ENCODE results near the gene FAM222B. TPM values are rescaled to one million over a fixed set of nuclear protein-coding genes. Genes with fewer than 3 reads are reported as not detected.

Gene FAM222B
- total RNA-seq, 1 experiment from 2014 or later: 4.8 TPM

DNA sequence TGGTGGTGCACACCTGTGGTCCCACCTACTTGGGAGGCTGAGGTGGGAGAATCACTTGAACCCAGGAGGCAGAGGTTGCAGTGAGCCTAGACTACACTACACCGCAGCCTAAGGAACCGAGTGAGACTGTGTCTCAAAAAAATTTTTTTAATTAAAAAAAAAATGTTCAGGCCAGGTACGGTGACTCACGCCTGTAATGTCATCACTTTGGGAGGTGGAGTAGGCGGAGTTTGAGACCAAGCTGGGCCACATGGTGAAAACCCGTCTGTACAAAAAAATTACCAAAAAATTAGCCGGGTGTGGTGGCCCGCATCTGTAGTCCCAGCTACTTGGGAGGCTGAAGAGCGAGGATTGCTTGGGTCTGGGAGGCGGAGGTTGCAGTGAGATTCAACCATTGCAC is 3.6 kb upstream of the FAM222B start:
- ChIA-PET CTCF (no interaction called here), POLR2A (ENCODE audit: unreplicated experiment) (interaction anchor here (0.6 kb wide), 1 partner anchor 52 kb away, joined by 6 read pairs; no protein-coding TSS in a partner anchor)
- Histone ChIP-seq H3K9ac (ENCODE audit: low read length) (no peak overlapping the region), H3K9me3 (ENCODE audit: low read length) (no peaks in the 10 kb centered on the region), H3K36me3 (ENCODE audit: low read depth, low read length) (no peaks in the 10 kb centered on the region), H3K4me2 (ENCODE audit: low read length) (no peak overlapping the region), H3K27me3 (ENCODE audit: low read length) (no peaks in the 10 kb centered on the region), H2AFZ (ENCODE audit: low read length) (no peak overlapping the region), H3K4me1 (ENCODE audit: insufficient read depth, low read length) (no peaks in the 10 kb centered on the region), H4K20me1 (ENCODE audit: low read length) (no peaks in the 10 kb centered on the region), H3K79me2 (ENCODE audit: low read length) (peaks cover 18% of the 10 kb centered on the region), H3K4me3 (ENCODE audit: low read length) (no peak overlapping the region), H3K9me2 (replicated peaks; ENCODE audit: low read length) (no peaks in the 10 kb centered on the region), H3K27ac (ENCODE audit: low read length) (no peak overlapping the region), H3F3A (ENCODE audit: low read length, unreplicated experiment) (no peaks in the 10 kb centered on the region)
- TF ChIP-seq, protein P1, sequence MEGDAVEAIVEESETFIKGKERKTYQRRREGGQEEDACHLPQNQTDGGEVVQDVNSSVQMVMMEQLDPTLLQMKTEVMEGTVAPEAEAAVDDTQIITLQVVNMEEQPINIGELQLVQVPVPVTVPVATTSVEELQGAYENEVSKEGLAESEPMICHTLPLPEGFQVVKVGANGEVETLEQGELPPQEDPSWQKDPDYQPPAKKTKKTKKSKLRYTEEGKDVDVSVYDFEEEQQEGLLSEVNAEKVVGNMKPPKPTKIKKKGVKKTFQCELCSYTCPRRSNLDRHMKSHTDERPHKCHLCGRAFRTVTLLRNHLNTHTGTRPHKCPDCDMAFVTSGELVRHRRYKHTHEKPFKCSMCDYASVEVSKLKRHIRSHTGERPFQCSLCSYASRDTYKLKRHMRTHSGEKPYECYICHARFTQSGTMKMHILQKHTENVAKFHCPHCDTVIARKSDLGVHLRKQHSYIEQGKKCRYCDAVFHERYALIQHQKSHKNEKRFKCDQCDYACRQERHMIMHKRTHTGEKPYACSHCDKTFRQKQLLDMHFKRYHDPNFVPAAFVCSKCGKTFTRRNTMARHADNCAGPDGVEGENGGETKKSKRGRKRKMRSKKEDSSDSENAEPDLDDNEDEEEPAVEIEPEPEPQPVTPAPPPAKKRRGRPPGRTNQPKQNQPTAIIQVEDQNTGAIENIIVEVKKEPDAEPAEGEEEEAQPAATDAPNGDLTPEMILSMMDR (conservative IDR thresholded peaks at IDR 0.05; ENCODE audit: low read depth, low read length): no peak
- TF ChIP-seq EZH2phosphoT487 (IDR thresholded peaks at IDR 0.05; ENCODE audit: borderline replicate concordance, low read length) (no peak), EZH2 (IDR thresholded peaks at IDR 0.05; ENCODE audit: low read length, unreplicated experiment) (no peak)
- DNase-seq (peak; percentile 14), ATAC-seq (no peak)
- intact Hi-C loops (cut with micrococcal nuclease): loop anchor here (10.0 kb wide), 1 partner anchor 59 kb away; the partner anchor contains the start of gene DHRS13
- no TSS peak for BruUV-seq (replicated peaks)

DNA sequence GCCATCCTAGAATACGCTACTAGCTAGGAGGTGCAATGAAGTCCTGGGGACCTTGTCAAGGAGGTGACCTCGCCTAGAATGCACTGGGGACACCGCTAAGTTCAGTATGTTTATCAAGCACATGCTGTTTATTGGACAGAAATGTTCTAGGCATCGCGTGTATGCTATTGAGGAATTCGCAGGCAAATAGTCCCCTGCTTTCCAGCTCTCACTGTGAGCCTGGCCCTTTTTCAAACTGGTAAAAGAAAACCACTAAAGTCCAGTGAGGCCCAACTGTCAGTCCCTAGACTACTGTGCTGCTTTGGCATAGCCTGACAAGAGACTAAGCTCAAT is 1.2 kb upstream of the FAM222B start:
- no peaks in the 10 kb centered on the region for H3K9me2 ChIP-seq (replicated peaks; ENCODE audit: low read length)
- ATAC-seq (no peak), DNase-seq (no peak)
- no peak overlapping the region for H2AFZ ChIP-seq (ENCODE audit: low read length)
- H3K4me3 ChIP-seq (ENCODE audit: low read length): no peak overlapping the region
- H3F3A ChIP-seq (ENCODE audit: low read length, unreplicated experiment): no peaks in the 10 kb centered on the region
- no peaks in the 10 kb centered on the region for H3K9me3 ChIP-seq (ENCODE audit: low read length)
- peaks cover 39% of the 10 kb centered on the region for H3K79me2 ChIP-seq (ENCODE audit: low read length)
- no TSS peak for BruUV-seq (replicated peaks)
- H3K4me1 ChIP-seq (ENCODE audit: insufficient read depth, low read length): no peaks in the 10 kb centered on the region
- no peak overlapping the region for H3K4me2 ChIP-seq (ENCODE audit: low read length)
- no peak overlapping the region for H3K27ac ChIP-seq (ENCODE audit: low read length)
- ChIA-PET POLR2A (ENCODE audit: unreplicated experiment) (no interaction called here), CTCF (interaction anchor here (2.3 kb wide), 1 partner anchor 80 kb away, joined by 15 read pairs; no protein-coding TSS in a partner anchor)
- H4K20me1 ChIP-seq (ENCODE audit: low read length): no peaks in the 10 kb centered on the region
- TF ChIP-seq EZH2phosphoT487 (IDR thresholded peaks at IDR 0.05; ENCODE audit: borderline replicate concordance, low read length): no peak
- no peaks in the 10 kb centered on the region for H3K36me3 ChIP-seq (ENCODE audit: low read depth, low read length)
- H3K9ac ChIP-seq (ENCODE audit: low read length): no peak overlapping the region
- intact Hi-C loops (cut with micrococcal nuclease): loop anchor here (5.0 to 10.0 kb wide), 2 partner anchors 36 to 61 kb away; partner anchors contain the start of gene DHRS13
- no peaks in the 10 kb centered on the region for H3K27me3 ChIP-seq (ENCODE audit: low read length)

DNA sequence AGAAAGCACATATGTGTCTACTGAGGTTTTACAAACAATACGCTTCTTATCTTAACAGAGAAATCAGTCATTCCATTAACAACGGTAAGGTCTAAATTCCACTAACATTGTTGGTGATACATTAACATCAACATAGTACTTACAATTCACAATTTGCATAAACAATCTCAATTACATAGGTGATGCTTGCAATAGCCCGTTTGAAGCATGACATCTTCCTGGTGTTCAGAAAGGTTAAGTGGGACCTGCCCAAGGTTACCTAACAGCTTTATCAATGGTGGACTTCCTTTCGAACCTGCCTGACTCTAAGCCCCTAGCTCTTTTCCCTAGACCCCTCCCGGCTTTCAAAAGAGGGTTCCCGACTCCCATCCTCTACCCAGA is 699 bp downstream of the FAM222B start:
- peak overlapping the region; percentile 98 for H2AFZ ChIP-seq (ENCODE audit: low read length)
- TF ChIP-seq EZH2phosphoT487 (IDR thresholded peaks at IDR 0.05; ENCODE audit: borderline replicate concordance, low read length): no peak
- no peak for TF ChIP-seq EZH2 (IDR thresholded peaks at IDR 0.05; ENCODE audit: low read length, unreplicated experiment)
- TF ChIP-seq, protein P1 (conservative IDR thresholded peaks at IDR 0.05; ENCODE audit: low read depth, low read length): no peak
- H4K20me1 ChIP-seq (ENCODE audit: low read length): no peaks in the 10 kb centered on the region
- peak overlapping the region; percentile 87 for H3K4me3 ChIP-seq (ENCODE audit: low read length)
- 0 out of 2 replicates have a peak overlapping the region, but pooled peaks have one; percentile 20 for H3K27ac ChIP-seq (ENCODE audit: low read length)
- no peaks in the 10 kb centered on the region for H3K4me1 ChIP-seq (ENCODE audit: insufficient read depth, low read length)
- POLR2A ChIA-PET (ENCODE audit: unreplicated experiment): no interaction called here
- no peaks in the 10 kb centered on the region for H3F3A ChIP-seq (ENCODE audit: low read length, unreplicated experiment)
- ATAC-seq: peak; percentile 12
- H3K9me3 ChIP-seq (ENCODE audit: low read length): no peaks in the 10 kb centered on the region
- H3K9ac ChIP-seq (ENCODE audit: low read length): peak overlapping the region; percentile 83
- H3K79me2 ChIP-seq (ENCODE audit: low read length): peaks cover 51% of the 10 kb centered on the region
- H3K9me2 ChIP-seq (replicated peaks; ENCODE audit: low read length): no peaks in the 10 kb centered on the region
- intact Hi-C loops (cut with micrococcal nuclease): loop anchor here (5.0 to 10.0 kb wide), 2 partner anchors 35 to 63 kb away; partner anchors contain the start of gene DHRS13
- no peaks in the 10 kb centered on the region for H3K36me3 ChIP-seq (ENCODE audit: low read depth, low read length)
- CTCF ChIA-PET: interaction anchor here (2.3 kb wide), 1 partner anchor 78 kb away, joined by 15 read pairs; no protein-coding TSS in a partner anchor
- H3K27me3 ChIP-seq (ENCODE audit: low read length): no peaks in the 10 kb centered on the region
- TSS peak; percentile 80 for BruUV-seq (replicated peaks)
- peak overlapping the region; percentile 75 for H3K4me2 ChIP-seq (ENCODE audit: low read length)
- DNase-seq: no peak

Measured in PC-3 (cell line).